Left kidney (tissue), 2 donors: ENCODE data around the gene PRKN. TPM values are rescaled to one million over a fixed set of nuclear protein-coding genes. Genes with fewer than 3 reads are reported as not detected.

Source experiments
- DNase-seq: peaks from one replicate; pipeline ENCODE4 v3.0.0-alpha.2; 2013
- polyA plus RNA-seq: library from polyadenylated mRNA; unstranded; fragments of 120-200 nt; gene quantifications from one replicate; pipeline ENCODE4 v1.2.1, GENCODE V29; 2013; ENCODE audit not compliant: insufficient read length

The PRKN gene
- polyA plus RNA-seq, 1 donor, result 7.7 TPM

GRCh38 chr6:162238675-162239074 is 488.9 kb downstream of the PRKN start:
- no peak for DNase-seq

- DNase-seq, result no peak
Observed at GRCh38 chr6:162237331-162237730, 490.2 kb downstream of the PRKN start.

- no peak for DNase-seq
Observed at GRCh38 chr6:162234631-162235030, 492.9 kb downstream of the PRKN start.

GRCh38 chr6:162230147-162230752 is 497.3 kb downstream of the PRKN start:
- DNase-seq, result no peak

GRCh38 chr6:162229093-162229492 is 498.5 kb downstream of the PRKN start:
- DNase-seq, result no peak

- no peak for DNase-seq
Observed at GRCh38 chr6:162226803-162227202, 500.8 kb downstream of the PRKN start.

GRCh38 chr6:162222521-162222920 is 505.0 kb downstream of the PRKN start:
- DNase-seq, result no peak

- no peak for DNase-seq
Observed at GRCh38 chr6:162220876-162221275, 506.7 kb downstream of the PRKN start.

GRCh38 chr6:162219266-162219665 is 508.3 kb downstream of the PRKN start:
- DNase-seq, result no peak

- no peak for DNase-seq
Observed at GRCh38 chr6:162217811-162218493, 509.6 kb downstream of the PRKN start.

GRCh38 chr6:162217058-162217457 is 510.5 kb downstream of the PRKN start:
- DNase-seq, result no peak

GRCh38 chr6:162211777-162212176 is 515.8 kb downstream of the PRKN start:
- no peak for DNase-seq

- no peak for DNase-seq
Observed at GRCh38 chr6:162211022-162211421, 516.5 kb downstream of the PRKN start.

GRCh38 chr6:162203287-162203686 is 524.3 kb downstream of the PRKN start:
- DNase-seq, result no peak

- DNase-seq, result no peak
Observed at GRCh38 chr6:162200945-162201690, 526.4 kb downstream of the PRKN start.

GRCh38 chr6:162200041-162200440 is 527.5 kb downstream of the PRKN start:
- DNase-seq, result peak; percentile 21

- no peak for DNase-seq
Observed at GRCh38 chr6:162198925-162199324, 528.6 kb downstream of the PRKN start.

- DNase-seq, result no peak
Observed at GRCh38 chr6:162198076-162198475, 529.5 kb downstream of the PRKN start.

- no peak for DNase-seq
Observed at GRCh38 chr6:162195441-162195840, 532.1 kb downstream of the PRKN start.

- DNase-seq, result no peak
Observed at GRCh38 chr6:162190981-162191380, 536.6 kb downstream of the PRKN start.

GRCh38 chr6:162187168-162187935 is 540.2 kb downstream of the PRKN start:
- DNase-seq, result no peak

- no peak for DNase-seq
Observed at GRCh38 chr6:162184465-162184864, 543.1 kb downstream of the PRKN start.
